GM21526 (cell line): ENCODE measurements around the gene MAML3.

ENCODE experiments used
- ATAC-seq: cut with Tn5 transposase; IDR thresholded peaks from one replicate; pipeline ENCODE4 v1.9.1; 2021; ENCODE audit warnings: moderate library complexity; ENCODE audit not compliant: unreplicated experiment, low FRiP score

Gene MAML3

DNA sequence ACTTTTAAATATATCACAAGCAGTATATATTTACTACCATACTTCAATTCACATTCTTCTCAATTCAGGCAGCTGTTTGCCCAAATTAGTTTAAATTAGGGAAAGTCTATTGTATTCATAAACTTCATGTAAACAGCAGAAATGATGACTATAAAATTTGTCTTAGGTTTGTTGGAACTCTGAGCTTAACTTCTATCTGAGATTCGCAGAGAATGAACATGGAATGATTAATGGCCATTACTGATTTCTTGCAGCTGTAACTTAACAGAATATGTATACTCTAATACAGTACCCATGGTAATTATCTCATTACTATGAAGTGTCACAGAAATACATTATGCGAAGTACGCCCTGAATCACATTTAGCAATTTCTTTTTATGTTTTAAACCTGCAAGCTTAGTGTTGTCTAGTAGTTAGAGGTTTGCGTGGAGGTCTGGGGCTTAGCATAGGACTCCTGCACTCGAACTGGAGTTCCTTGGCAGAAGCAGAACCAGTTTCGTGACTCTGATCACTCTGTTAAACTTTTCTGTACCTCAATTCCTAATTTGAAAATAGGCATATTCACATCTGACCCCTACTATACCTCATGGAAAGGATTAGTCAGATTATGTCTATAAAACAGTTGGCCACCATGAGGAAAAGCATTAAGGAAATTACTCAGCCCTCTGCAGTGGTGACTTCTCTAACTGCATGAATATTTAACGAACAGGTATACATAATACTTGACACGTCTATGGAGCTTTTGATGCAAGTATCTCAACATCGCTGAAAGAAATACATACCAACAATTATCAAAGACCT, 245.1 kb downstream of the MAML3 start:
- ATAC-seq = no peak

DNA sequence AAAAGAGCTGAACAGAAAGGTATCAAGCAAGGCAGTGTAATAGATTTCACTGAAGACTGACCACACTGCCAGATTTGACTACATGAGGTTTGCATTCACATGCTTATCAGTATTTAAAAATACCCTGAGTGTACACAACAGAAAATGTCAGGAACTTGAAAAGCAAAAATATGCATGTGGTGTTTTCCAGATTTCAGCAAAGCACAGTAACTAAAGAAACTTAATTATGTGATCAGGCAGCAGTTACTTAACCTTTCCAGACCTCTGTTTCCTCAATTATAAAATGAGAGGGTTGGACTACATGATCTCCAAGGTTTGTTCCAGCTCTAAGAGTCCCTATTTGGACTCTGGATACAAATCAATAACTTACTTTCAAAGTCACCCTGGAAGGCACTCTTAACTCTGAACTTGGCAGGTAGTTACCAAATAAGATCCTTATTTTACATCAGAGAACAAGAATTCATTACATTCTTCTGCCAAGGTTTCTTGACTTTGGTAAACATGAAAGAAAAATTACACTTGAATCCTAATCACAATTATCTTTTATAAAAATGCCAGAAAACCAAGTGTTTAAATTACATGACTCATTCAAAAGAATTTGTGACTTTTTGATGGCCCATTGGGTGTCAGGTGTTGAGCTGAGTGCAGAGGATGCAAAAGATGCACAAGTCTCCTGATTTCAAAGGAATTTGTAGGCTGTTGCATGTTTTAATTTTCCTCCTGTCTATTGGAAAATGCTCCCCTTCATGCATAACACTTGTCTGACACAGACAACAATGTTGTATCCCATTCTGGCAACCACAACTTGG, 246.8 kb downstream of the MAML3 start:
- no peak for ATAC-seq

DNA sequence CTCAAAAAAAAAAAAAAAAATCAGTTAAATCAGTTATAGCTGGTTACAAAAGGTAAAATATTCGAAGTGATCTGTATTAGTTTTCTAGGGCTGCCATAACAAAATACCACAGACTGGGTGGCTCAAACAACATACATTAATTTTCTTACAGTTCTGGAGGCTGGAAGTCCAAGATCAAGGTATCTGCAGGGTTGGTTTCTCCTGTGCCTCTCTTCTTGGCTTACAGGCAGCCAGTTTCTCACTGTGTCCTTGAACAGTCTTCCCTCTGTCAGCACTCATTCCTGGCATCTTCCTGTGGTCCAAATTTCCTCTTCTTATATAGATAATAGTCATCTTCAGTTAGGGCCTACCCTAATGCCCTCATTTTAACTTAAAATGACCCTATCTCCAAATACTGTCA, 248.5 kb downstream of the MAML3 start:
- no peak for ATAC-seq

DNA sequence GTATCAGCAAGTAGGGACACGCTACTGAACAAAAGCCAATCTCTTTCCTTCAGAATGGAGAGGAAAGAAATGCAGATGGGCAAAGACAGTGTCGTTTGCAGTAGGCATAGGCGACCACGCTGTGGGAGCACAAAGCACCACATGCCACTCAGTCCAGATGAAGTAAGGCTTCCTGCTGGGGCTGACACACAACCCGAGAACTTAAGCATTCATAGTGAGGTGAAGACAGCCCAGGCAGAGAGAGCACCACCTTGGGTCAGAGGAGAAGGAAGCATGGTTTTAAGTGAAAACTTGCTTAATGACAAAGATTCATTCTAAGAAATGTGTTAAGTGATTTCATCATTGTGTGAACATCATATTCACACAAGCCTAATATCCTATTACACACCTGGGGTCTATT, 249.6 kb downstream of the MAML3 start:
- no peak for ATAC-seq

GRCh38 chr4:139903845-139904244, 250.1 kb downstream of the MAML3 start:
- no peak for ATAC-seq

- no peak for ATAC-seq
These were observed 251.4 kb downstream of the MAML3 start for GRCh38 chr4:139902321-139903320.

- ATAC-seq = no peak
These were observed 252.3 kb downstream of the MAML3 start for GRCh38 chr4:139901531-139902320.

- no peak for ATAC-seq
These were observed 253.0 kb downstream of the MAML3 start for GRCh38 chr4:139900964-139901376.

DNA sequence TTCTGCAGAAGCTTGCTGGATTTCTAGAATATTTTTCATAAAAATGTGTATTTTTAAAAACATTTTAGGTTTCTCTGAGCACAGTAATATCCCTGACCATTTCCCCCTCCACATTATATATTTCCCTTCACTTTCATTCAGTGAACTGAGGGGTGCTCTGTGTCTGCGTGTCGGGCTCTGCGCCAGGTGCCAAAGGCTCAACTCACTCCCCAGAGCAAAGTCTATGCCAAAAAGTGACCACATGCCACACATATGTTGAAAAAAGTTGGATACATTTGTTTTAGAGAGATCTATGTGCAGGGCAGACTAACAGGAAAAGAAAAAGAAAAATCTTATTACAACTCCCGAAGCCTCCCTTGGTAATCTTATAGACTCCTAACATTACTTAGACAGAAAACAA, 254.6 kb downstream of the MAML3 start:
- no peak for ATAC-seq

- no peak for ATAC-seq
These were observed 255.7 kb downstream of the MAML3 start for GRCh38 chr4:139898293-139898692.

DNA sequence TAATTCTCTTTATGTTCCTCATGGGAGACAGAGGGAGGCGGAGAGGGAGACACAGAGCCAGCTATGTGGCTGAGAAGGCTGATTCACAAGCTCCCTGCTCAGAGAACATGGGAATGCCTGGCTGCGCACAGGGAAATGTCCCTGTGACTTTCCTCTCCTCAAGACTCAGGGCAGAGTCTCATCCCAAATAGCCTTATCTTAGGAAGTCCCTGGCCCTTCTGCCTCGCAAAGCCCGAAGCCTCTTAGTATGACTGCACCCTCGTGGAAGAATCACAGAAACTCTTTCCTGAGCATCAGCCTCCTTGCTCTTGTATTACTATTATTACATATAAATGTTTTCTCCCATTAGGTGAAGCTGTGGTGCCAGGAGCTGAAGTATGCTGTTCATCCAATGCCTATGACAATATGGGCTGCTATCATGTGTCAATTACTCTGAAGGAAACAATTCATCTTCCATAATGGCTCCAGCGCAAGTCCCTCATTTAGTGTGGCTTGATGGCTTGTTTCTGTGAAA, 257.8 kb downstream of the MAML3 start:
- ATAC-seq = no peak

- ATAC-seq = no peak
These were observed 260.2 kb downstream of the MAML3 start for GRCh38 chr4:139893801-139894200.

DNA sequence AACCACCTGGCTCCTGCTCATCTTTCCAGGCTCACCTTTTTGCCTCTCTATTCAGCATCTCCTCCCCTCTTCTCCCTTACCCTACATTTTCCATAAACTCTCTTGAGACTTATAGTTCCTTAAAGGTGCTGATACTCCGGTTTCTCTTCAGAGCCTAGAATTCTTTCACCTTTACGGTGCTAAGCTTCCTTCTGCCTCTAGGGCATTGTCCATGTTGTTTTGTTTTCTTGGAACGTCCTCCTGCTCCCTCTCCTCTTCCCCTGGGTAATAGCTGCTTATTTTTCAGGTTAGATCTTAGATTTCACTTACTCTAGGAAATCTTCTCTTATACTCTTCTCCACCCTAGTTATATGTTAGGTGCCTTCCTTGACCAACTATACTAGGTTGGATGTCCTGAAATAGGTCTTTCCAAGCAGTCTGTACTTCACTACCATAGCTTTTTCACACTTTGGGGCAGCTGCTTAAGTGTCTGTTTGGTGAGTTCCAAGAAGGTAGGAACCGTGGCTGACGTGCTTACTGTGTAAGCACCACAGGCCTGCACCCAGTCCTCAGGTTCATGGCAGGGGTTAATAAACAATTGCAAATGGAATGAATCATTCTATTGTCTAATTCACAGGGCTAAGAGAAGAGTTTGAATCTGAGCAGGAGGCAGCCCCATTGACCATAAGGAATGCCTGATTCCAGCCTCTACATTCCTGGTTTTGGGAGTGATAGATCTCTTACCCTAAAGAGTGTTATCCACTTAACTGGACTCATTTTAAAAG, 260.8 kb downstream of the MAML3 start:
- no peak for ATAC-seq

DNA sequence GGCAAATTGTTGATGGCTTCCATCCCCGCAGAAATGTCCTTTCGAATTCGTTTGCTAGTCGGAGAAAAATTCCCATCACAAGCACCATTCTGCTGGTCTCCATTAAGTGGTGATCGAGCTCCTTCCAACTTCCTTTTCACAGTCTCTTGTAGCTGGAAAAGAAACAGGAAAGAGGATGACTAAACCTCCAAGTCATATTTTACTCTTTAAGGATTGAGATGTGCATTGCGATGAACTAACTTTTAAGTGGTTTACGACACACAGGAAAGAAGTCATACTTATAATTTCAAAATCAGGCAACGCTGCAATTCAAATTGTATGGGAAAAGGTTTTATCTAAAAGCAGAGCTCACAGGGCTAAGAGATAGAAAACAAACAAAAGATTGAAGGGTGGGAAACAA, 263.2 kb downstream of the MAML3 start:
- no peak for ATAC-seq

GRCh38 chr4:139889901-139890300, 264.1 kb downstream of the MAML3 start:
- ATAC-seq = no peak

GRCh38 chr4:139889264-139889663, 264.7 kb downstream of the MAML3 start:
- no peak for ATAC-seq

- no peak for ATAC-seq
These were observed 265.8 kb downstream of the MAML3 start for GRCh38 chr4:139887962-139888735.

DNA sequence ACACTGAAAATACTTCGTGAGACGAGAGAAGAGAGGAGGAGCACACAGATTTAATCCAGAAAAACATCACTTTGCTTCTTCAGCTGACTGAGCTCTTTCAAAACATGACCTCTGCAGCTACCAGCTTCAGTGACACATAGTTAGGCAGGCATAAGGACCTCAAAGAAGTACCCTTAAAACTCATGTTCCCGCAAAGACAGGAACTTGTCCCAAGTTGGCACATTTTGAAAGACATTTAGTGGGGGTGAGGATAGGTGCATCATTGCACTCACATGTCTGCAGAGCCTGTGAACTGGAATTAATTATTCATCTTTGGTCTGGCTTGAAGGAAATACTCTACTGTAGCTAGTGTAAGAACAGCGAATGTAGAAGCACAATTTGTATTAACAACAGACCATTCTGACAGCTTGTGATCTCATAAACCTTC, 266.6 kb downstream of the MAML3 start:
- no peak for ATAC-seq
